HepG2 (cell line): ENCODE results near the gene KLHL35. TPM values are rescaled to one million over a fixed set of nuclear protein-coding genes. Genes with fewer than 3 reads are reported as not detected.

Source experiments
- ATAC-seq: fragments of 200-7000 bp; cut with Tn5 transposase; 3 replicates; pipeline ENCODE4 v1.9.1; 2020; ENCODE audit warnings: mild to moderate bottlenecking, moderate library complexity
- BruUV-seq: library from RNA; stranded (reverse); fragments of 400-500 nt; replicated peaks from 2 replicates; lab custom pipeline; 2021; lab: Mats Ljungman, UMichigan
- CTCF ChIA-PET: fragments of 300-600 bp; formaldehyde crosslinking; extraction: SDS; loops from one replicate; lab custom pipeline; 2021; ENCODE audit warnings: low total read pairs, inconsistent platforms, low intra/inter-chr PET ratio; lab: Yijun Ruan, JAX
- POLR2A ChIA-PET: fragments of 350-600 bp; sonication (Branson Sonifier 250); formaldehyde crosslinking; loops from one replicate; lab custom pipeline; 2020; ENCODE audit warnings: antibody characterized with exemption, inconsistent platforms; lab: Yijun Ruan, JAX
- DNase-seq: peaks from one replicate; pipeline ENCODE4 v3.0.0-alpha.2; 2015; ENCODE audit warnings: low spot score
- FAIRE-seq: peaks from 3 replicates; lab custom pipeline; 2011; peaks lifted over from hg19 to GRCh38; lab: Jason Lieb, UNC
- H2AFZ ChIP-seq: one replicate; pipeline ENCODE4 v1.6.1; 2011; ENCODE audit warnings: low read length, inconsistent platforms
- H3K27ac ChIP-seq: fragments of 300-600 bp; 3 replicates; pipeline ENCODE4 v1.8.0; 2011; ENCODE audit warnings: mixed run types, mild to moderate bottlenecking, mixed read lengths, low read length, inconsistent platforms; ENCODE audit not compliant: insufficient read depth; ENCODE audit errors: extremely low read length
- H3K27me3 ChIP-seq, 2 experiments: fragments of 200-600 bp in 1 of 2; 2 replicates in 1 of 2; 3 replicates in 1 of 2; pipeline versions ENCODE4 v1.6.0 to v1.8.0; 2011; ENCODE audit warnings: low read length in 2 of 2, mild to moderate bottlenecking in 2 of 2, moderate library complexity in 2 of 2, inconsistent platforms in 1 of 2; ENCODE audit not compliant: insufficient read depth in 2 of 2, control insufficient read depth in 1 of 2
- H3K36me3 ChIP-seq, 2 experiments: fragments of 200-600 bp in 1 of 2; replicated peaks in 1 of 2; 2 replicates in 1 of 2; 3 replicates in 1 of 2; pipeline versions ENCODE4 v1.5.1 to v1.8.0; 2011; ENCODE audit warnings: low read length in 2 of 2, inconsistent platforms in 1 of 2; ENCODE audit not compliant: insufficient read depth in 2 of 2, control insufficient read depth in 1 of 2
- H3K4me1 ChIP-seq: 2 replicates; pipeline ENCODE4 v1.5.1; 2012; ENCODE audit warnings: low read length, inconsistent platforms; ENCODE audit not compliant: insufficient read depth
- H3K4me2 ChIP-seq: 2 replicates; pipeline ENCODE4 v1.6.0; 2011; ENCODE audit warnings: low read depth, low read length, inconsistent platforms
- H3K4me3 ChIP-seq, 3 experiments: fragments of 200-600 bp in 1 of 3; sonication (generic), shearing (Covaris generic) in 1 of 3; replicated peaks in 1 of 3; 2 replicates each; pipeline ENCODE4 v1.5.1; 2011 to 2016; ENCODE audit warnings: low read length in 3 of 3, inconsistent platforms in 2 of 3, low read depth in 2 of 3, mild to moderate bottlenecking in 2 of 3, control low read depth in 1 of 3, mixed read lengths in 1 of 3; ENCODE audit not compliant: insufficient read depth in 1 of 3
- H3K79me2 ChIP-seq: one replicate; pipeline ENCODE4 v1.6.1; 2011; ENCODE audit warnings: low read length, inconsistent platforms; ENCODE audit not compliant: insufficient read depth
- H3K9ac ChIP-seq: 2 replicates; pipeline ENCODE4 v1.6.0; 2011; ENCODE audit warnings: mild to moderate bottlenecking, low read depth, low read length, inconsistent platforms; ENCODE audit not compliant: insufficient read depth
- H3K9me3 ChIP-seq: 2 replicates; pipeline ENCODE4 v1.5.1; 2012; ENCODE audit warnings: mild to moderate bottlenecking, low read length
- H4K20me1 ChIP-seq: 2 replicates; pipeline ENCODE4 v1.6.0; 2011; ENCODE audit warnings: inconsistent platforms, mild to moderate bottlenecking, low read length, moderate library complexity; ENCODE audit not compliant: insufficient read depth
- NFKB2 ChIP-seq: sonication (generic); formaldehyde crosslinking; IDR thresholded peaks from 2 replicates; pipeline ENCODE4 v1.4.0; 2020; ENCODE audit warnings: missing genetic modification reagents, borderline replicate concordance
- POLR2G ChIP-seq: fragments of 200-400 bp; formaldehyde crosslinking; IDR thresholded peaks from 2 replicates; pipeline ENCODE4 v1.6.1; 2018; ENCODE audit warnings: mild to moderate bottlenecking, low read depth, low read length, moderate library complexity
- ZFP36L1 ChIP-seq: sonication (generic); formaldehyde crosslinking; IDR thresholded peaks from 2 replicates; pipeline ENCODE4 v1.8.0; 2022; ENCODE audit warnings: mild to moderate bottlenecking, missing genetic modification reagents, moderate library complexity
- ZFYVE20 ChIP-seq: sonication (generic); formaldehyde crosslinking; IDR thresholded peaks from 2 replicates; pipeline ENCODE4 v1.8.0; 2023; ENCODE audit warnings: low read depth, mild to moderate bottlenecking, moderate library complexity, missing genetic modification reagents, borderline replicate concordance
- ZMYM4 ChIP-seq: sonication (generic); formaldehyde crosslinking; IDR thresholded peaks from 2 replicates; pipeline ENCODE4 v1.8.1; 2023; ENCODE audit warnings: mild to moderate bottlenecking, missing genetic modification reagents
- ZNF121 ChIP-seq: sonication (generic); formaldehyde crosslinking; IDR thresholded peaks from 2 replicates; pipeline ENCODE4 v1.5.0; 2020; ENCODE audit warnings: mild to moderate bottlenecking, missing genetic modification reagents
- ZNF205 ChIP-seq: IDR thresholded peaks from 2 replicates; pipeline ENCODE4 v1.6.1; 2018; ENCODE audit warnings: missing biosample characterization, missing genetic modification reagents
- ZNF75D ChIP-seq: sonication (generic); formaldehyde crosslinking; IDR thresholded peaks from 2 replicates; pipeline ENCODE4 v1.8.1; 2023; ENCODE audit warnings: missing genetic modification reagents, mild to moderate bottlenecking, borderline replicate concordance
- WGBS: methylation state at CpG from one replicate; pipeline ENCODE4 v1.1.6; 2017; ENCODE audit warnings: low lambda C conversion rate; 5-methylcytosine and 5-hydroxymethylcytosine counted together
- in situ Hi-C: cut with HindIII; loops from 2 replicates; pipeline ENCODE4 v1.10.0; 2017; ENCODE audit warnings: low pct_unique_long_range_greater_than_20kb; ENCODE audit not compliant: extremely low pct_ligation_motif_present
- intact Hi-C: fragments of 100-400 bp; cut with micrococcal nuclease; formaldehyde crosslinking; loops from one replicate; pipeline ENCODE4 v1.10.0; 2022; ENCODE audit not compliant: unreplicated experiment
- polyA plus RNA-seq, 8 experiments: library from polyadenylated mRNA; depleted of rRNA in 3 of 8; stranded (reverse) in 7 of 8; unstranded in 1 of 8; fragments of >200 nt; fragmentation: Illumina TruSeq in 4 of 8; extraction: Trizol in 4 of 8; gene quantifications; 2 replicates each; pipeline versions ENCODE4 v1.2.1 to v1.2.3, GENCODE V29; 2011 to 2016; ENCODE audit warnings: low read depth in 4 of 8, missing spikeins in 1 of 8, mixed read lengths in 1 of 8; ENCODE audit not compliant: insufficient read depth in 1 of 8
- total RNA-seq, 5 experiments: library from RNA; depleted of rRNA; stranded (reverse); fragments of >200 nt; fragmentation: Illumina TruSeq; extraction: Trizol; gene quantifications; 2 replicates each; pipeline ENCODE4 v1.2.3, GENCODE V29; 2016; ENCODE audit warnings: low read depth in 1 of 5
- TF ChIP-seq, protein P1 (sequence below): sonication (generic); formaldehyde crosslinking; IDR thresholded peaks from 2 replicates; pipeline ENCODE4 v1.8.1; 2023; ENCODE audit warnings: mild to moderate bottlenecking, missing genetic modification reagents
- TF ChIP-seq, protein P2 (sequence below): IDR thresholded peaks from 2 replicates; pipeline ENCODE4 v1.6.1; 2012; ENCODE audit warnings: low read length, improper control_type of control experiment
- TF ChIP-seq, protein P3 (sequence below): fragments of 450-650 bp; IDR thresholded peaks from 2 replicates; pipeline ENCODE4 v1.6.1; 2016

The KLHL35 gene
- total and polyA plus RNA-seq, 2 of the 13 experiments (the other 11 are each of a cell fraction or from before 2014, with no cell fraction given): not detected

DNA sequence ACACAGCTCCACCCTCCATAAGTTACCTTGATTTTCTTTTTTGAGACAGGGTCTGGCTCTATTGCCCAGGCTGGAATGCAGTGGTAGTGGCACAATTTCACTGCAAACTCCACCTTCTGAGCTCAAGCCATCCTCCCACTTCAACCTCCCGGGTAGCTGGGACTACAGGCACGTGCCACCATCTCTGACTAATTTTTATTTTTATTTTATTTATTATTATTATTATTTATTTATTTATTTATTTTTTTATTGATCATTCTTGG is 24.1 kb downstream of the KLHL35 start:
- peaks cover 19 to 41% of the 10 kb centered on the region in 2 experiments for H3K36me3 ChIP-seq
- peaks cover 10% of the 10 kb centered on the region for H3K4me1 ChIP-seq
- H3K4me2 ChIP-seq: no peak overlapping the region
- 99% methylated on average over 2 of the region's 2 CpGs for WGBS
- in situ Hi-C loops (no loop called here), intact Hi-C loops (loop anchor here (2.0 kb wide), 1 partner anchor 14 kb away; no protein-coding TSS in a partner anchor)
- H3K79me2 ChIP-seq: peaks cover 11% of the 10 kb centered on the region
- ATAC-seq: no peak; the same call in 2 of the 3 replicates
- no peak for FAIRE-seq
- H3K27me3 ChIP-seq: no peaks in the 10 kb centered on the region
- H4K20me1 ChIP-seq: peaks cover 45% of the 10 kb centered on the region
- 0 out of 2 replicates have a peak, but pooled peaks have one; percentile 11 for TF ChIP-seq POLR2G
- TF ChIP-seq ZFP36L1: no peak
- TF ChIP-seq ZNF205 (CRISPR knock-in tag): no peak
- no peak for TF ChIP-seq NFKB2 (CRISPR knock-in tag)
- no peak for TF ChIP-seq ZFYVE20 (CRISPR knock-in tag)
- no peak for TF ChIP-seq ZNF75D (CRISPR knock-in tag)
- peak; percentile 41; the same call in 1 of the 2 replicates for TF ChIP-seq ZNF121 (CRISPR knock-in tag)
- TF ChIP-seq ZMYM4 (CRISPR knock-in tag): no peak
- TF ChIP-seq, protein P1, sequence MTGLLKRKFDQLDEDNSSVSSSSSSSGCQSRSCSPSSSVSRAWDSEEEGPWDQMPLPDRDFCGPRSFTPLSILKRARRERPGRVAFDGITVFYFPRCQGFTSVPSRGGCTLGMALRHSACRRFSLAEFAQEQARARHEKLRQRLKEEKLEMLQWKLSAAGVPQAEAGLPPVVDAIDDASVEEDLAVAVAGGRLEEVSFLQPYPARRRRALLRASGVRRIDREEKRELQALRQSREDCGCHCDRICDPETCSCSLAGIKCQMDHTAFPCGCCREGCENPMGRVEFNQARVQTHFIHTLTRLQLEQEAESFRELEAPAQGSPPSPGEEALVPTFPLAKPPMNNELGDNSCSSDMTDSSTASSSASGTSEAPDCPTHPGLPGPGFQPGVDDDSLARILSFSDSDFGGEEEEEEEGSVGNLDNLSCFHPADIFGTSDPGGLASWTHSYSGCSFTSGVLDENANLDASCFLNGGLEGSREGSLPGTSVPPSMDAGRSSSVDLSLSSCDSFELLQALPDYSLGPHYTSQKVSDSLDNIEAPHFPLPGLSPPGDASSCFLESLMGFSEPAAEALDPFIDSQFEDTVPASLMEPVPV (CRISPR knock-in tag): no peak
- TF ChIP-seq, protein P2, sequence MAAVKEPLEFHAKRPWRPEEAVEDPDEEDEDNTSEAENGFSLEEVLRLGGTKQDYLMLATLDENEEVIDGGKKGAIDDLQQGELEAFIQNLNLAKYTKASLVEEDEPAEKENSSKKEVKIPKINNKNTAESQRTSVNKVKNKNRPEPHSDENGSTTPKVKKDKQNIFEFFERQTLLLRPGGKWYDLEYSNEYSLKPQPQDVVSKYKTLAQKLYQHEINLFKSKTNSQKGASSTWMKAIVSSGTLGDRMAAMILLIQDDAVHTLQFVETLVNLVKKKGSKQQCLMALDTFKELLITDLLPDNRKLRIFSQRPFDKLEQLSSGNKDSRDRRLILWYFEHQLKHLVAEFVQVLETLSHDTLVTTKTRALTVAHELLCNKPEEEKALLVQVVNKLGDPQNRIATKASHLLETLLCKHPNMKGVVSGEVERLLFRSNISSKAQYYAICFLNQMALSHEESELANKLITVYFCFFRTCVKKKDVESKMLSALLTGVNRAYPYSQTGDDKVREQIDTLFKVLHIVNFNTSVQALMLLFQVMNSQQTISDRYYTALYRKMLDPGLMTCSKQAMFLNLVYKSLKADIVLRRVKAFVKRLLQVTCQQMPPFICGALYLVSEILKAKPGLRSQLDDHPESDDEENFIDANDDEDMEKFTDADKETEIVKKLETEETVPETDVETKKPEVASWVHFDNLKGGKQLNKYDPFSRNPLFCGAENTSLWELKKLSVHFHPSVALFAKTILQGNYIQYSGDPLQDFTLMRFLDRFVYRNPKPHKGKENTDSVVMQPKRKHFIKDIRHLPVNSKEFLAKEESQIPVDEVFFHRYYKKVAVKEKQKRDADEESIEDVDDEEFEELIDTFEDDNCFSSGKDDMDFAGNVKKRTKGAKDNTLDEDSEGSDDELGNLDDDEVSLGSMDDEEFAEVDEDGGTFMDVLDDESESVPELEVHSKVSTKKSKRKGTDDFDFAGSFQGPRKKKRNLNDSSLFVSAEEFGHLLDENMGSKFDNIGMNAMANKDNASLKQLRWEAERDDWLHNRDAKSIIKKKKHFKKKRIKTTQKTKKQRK: no peak
- TF ChIP-seq, protein P3, sequence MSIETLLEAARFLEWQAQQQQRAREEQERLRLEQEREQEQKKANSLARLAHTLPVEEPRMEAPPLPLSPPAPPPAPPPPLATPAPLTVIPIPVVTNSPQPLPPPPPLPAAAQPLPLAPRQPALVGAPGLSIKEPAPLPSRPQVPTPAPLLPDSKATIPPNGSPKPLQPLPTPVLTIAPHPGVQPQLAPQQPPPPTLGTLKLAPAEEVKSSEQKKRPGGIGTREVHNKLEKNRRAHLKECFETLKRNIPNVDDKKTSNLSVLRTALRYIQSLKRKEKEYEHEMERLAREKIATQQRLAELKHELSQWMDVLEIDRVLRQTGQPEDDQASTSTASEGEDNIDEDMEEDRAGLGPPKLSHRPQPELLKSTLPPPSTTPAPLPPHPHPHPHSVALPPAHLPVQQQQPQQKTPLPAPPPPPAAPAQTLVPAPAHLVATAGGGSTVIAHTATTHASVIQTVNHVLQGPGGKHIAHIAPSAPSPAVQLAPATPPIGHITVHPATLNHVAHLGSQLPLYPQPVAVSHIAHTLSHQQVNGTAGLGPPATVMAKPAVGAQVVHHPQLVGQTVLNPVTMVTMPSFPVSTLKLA: no peak
- no peak overlapping the region for H2AFZ ChIP-seq
- BruUV-seq: no TSS peak
- no peak overlapping the region for H3K9ac ChIP-seq
- no peak overlapping the region for H3K4me3 ChIP-seq
- no peaks in the 10 kb centered on the region for H3K9me3 ChIP-seq
- H3K27ac ChIP-seq: no peak overlapping the region
- no peak for DNase-seq
- ChIA-PET CTCF (no interaction called here), POLR2A (interaction anchor here (1.2 to 1.9 kb wide), 3 partner anchors 9 to 17 kb away, joined by 3 to 6 read pairs (median 6); no protein-coding TSS in a partner anchor)
